Frontal cortex (tissue), 1 donor: Measurements from ENCODE around the gene CFC1. TPM values are rescaled to one million over a fixed set of nuclear protein-coding genes. Genes with fewer than 3 reads are reported as not detected.

Experiments used
- small RNA-seq: library from RNA; depleted of rRNA; stranded (forward); fragments of <200 nt; gene quantifications from one replicate; pipeline ENCODE3, GENCODE V24; 2014
- total RNA-seq: library from RNA; depleted of rRNA; stranded (reverse); fragments of >200 nt; gene quantifications from one replicate; pipeline ENCODE4 v1.2.3, GENCODE V29; 2014

The CFC1 gene
- total RNA-seq, 1 donor from 2014 or later = 0.41 TPM

Small RNA genes within 50 kb of the gene (small RNA-seq; reads per million reads assigned to genes)
- not detected for gene RF00017
- not detected for gene RNU6-848P

Other genes with a start within 250 kb of the CFC1 start
- gene PTPN18, start 243.5 kb downstream of the CFC1 start, total RNA-seq = 11.8 TPM
- under 0.01 TPM for gene POTEI, start 90.2 kb downstream of the CFC1 start, total RNA-seq
- 0.82 TPM for gene CFC1B, start 78.4 kb downstream of the CFC1 start, total RNA-seq
- not detected for gene POTEJ, start 11.9 kb upstream of the CFC1 start, total RNA-seq
- not detected for gene GPR148, start 129.5 kb upstream of the CFC1 start, total RNA-seq
- gene AMER3, start 156.0 kb upstream of the CFC1 start, total RNA-seq = 44.0 TPM
- gene ARHGEF4, start 237.3 kb upstream of the CFC1 start, total RNA-seq = 43.2 TPM